AG04449 (cell line): Measurements from ENCODE around the gene ARIH1.
"Not testable (repeated sequence)": the region's sequence is repeated elsewhere in the genome, so short reads cannot be mapped to it uniquely, and the experiment has no call there.

Experiments
- CTCF ChIA-PET: fragments of 350-600 bp; formaldehyde crosslinking; extraction: SDS; loops from one replicate; lab custom pipeline; 2021; ENCODE audit warnings: antibody characterized with exemption; lab: Yijun Ruan, JAX
- POLR2A ChIA-PET: fragments of 400-600, 350-600 bp; formaldehyde crosslinking; extraction: SDS; loops from one replicate; lab custom pipeline; 2020; ENCODE audit warnings: antibody characterized with exemption, inconsistent platforms; lab: Yijun Ruan, JAX
- DNase-seq: peaks from one replicate; pipeline ENCODE4 v3.0.0-alpha.2; 2010; ENCODE audit warnings: low read depth, low spot score
- H3K4me3 ChIP-seq: 2 replicates; pipeline ENCODE4 v1.5.1; 2011; ENCODE audit warnings: low read depth, mild to moderate bottlenecking, control low read depth, low read length

The ARIH1 gene

GRCh38 chr15:72629068-72629570, 155.0 kb downstream of the ARIH1 start:
- DNase-seq, CTCF ChIA-PET: not testable (repeated sequence)

GRCh38 chr15:72636519-72637282, 162.6 kb downstream of the ARIH1 start:
- peak overlapping the region; percentile 48 for H3K4me3 ChIP-seq
- DNase-seq, result peak; percentile 5
- POLR2A ChIA-PET, CTCF ChIA-PET: not testable (repeated sequence)

More at GRCh38 chr15:72629068-72629570, 155.0 kb downstream of the ARIH1 start:
- POLR2A ChIA-PET, H3K4me3 ChIP-seq: not testable (repeated sequence)

GRCh38 chr15:72639759-72640483, 165.8 kb downstream of the ARIH1 start:
- POLR2A ChIA-PET, DNase-seq, H3K4me3 ChIP-seq, CTCF ChIA-PET: not testable (repeated sequence)

DNA sequence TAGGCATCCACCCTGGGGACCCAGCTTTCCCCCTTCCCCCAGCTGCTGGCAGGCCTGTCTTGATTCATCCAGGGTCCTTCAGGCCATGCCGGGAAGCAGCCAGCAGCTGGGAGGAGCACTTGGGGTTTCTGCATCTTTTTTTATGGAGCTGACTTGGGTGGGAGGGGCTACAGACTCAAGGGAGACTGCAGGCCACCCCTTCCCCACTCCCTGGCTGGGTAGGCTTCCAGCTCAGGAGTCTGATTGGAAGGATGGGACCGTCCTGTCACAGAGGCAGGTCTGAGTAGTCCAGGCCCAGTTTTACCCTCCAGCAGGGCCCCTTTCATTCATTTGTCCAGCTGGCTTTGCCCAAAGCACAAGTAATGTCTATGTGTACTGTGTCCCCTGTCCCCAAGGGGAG, 168.1 kb downstream of the ARIH1 start:
- H3K4me3 ChIP-seq, CTCF ChIA-PET, POLR2A ChIA-PET, DNase-seq: not testable (repeated sequence)

GRCh38 chr15:72648631-72649253, 174.6 kb downstream of the ARIH1 start:
- H3K4me3 ChIP-seq, CTCF ChIA-PET, POLR2A ChIA-PET: not testable (repeated sequence)

More at GRCh38 chr15:72648631-72649253, 174.6 kb downstream of the ARIH1 start:
- DNase-seq, result not testable (repeated sequence)
